Measurements from ENCODE around the gene DCHS2.

DNA sequence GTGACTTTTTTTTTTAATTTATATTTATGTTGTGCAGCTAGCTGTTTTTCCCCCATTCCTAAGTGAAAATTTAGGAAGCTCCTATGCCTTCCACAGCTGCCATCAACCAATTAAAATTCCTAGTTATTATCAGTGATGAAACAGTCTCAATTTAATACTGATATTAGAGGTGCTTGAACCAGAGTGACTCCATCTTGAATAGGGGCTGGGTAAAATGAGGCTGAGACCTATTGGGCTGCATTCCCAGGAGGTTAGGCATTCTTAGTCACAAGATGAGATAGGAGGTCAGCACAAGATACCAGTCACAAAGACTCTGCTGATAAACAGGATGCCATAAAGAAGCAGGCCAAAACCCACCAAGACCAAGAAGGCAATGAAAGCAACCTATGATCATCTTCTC, 136.7 kb downstream of the DCHS2 start:
- TF ChIP-seq CTCF (conservative IDR thresholded peaks at IDR 0.05) (no peak), EZH2 (IDR thresholded peaks at IDR 0.05; ENCODE audit: low read depth) (no peak)
